Stimulated activated naive CD4-positive, alpha-beta T cell treated with Interleukin-2 at 50 U/mL for 16 hours (primary cell): Measurements from ENCODE around the gene BAIAP3.
"Not testable (repeated sequence)": the region's sequence is repeated elsewhere in the genome, so short reads cannot be mapped to it uniquely, and the experiment has no call there.

ENCODE experiments used
- DNase-seq: peaks from one replicate; lab custom pipeline; 2025; lab: John Stamatoyannopoulos, UW

BAIAP3 gene, protein sequence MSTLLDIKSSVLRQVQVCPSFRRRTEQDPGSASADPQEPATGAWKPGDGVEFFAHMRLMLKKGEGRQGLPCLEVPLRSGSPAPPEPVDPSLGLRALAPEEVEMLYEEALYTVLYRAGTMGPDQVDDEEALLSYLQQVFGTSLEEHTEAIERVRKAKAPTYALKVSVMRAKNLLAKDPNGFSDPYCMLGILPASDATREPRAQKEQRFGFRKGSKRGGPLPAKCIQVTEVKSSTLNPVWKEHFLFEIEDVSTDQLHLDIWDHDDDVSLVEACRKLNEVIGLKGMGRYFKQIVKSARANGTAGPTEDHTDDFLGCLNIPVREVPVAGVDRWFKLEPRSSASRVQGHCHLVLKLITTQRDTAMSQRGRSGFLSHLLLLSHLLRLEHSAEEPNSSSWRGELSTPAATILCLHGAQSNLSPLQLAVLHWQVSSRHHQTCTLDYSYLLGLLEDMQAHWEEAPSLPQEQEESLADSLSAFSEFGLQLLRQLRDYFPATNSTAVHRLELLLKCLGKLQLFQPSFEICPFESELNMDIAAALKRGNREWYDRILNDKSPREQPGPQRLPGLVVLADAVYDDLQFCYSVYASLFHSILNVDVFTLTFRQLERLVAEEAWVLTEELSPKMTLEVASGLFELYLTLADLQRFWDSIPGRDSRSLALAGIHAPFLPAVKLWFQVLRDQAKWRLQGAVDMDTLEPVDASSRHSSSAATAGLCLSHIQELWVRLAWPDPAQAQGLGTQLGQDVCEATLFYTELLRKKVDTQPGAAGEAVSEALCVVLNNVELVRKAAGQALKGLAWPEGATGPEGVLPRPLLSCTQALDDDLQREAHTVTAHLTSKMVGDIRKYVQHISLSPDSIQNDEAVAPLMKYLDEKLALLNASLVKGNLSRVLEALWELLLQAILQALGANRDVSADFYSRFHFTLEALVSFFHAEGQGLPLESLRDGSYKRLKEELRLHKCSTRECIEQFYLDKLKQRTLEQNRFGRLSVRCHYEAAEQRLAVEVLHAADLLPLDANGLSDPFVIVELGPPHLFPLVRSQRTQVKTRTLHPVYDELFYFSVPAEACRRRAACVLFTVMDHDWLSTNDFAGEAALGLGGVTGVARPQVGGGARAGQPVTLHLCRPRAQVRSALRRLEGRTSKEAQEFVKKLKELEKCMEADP

DNA sequence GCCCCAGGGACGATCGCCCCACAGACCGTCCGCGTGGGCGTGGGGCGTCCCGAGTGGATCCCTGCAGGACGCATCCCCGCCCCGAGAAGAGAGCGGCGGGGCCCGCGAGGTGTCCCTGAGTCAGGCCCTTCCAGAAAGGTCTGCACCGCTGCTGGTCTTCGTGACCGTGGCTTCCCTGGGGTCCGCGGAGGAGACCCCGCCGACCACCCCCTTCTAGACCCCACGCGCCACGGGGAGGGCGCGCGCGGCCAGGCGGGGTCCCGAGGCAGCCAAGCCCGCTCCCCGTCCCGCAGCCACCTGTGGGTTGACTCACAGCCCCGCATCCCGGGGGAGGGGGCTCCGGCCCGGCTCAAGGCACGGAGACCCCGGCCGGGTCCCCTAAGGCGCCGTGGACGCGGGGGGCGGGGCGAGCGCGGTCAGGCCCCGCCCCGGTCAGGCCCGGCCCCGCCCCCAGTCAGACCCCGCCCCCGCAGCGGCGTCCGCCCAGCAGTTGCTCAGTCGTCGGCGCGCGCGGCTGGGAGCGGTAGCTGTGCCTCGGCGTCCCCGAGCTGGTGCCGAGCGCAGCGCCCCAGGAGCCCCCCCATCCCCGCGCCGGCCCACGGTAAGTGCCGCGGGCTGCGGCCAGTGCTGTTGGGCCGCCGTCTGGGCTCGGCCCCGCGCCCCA is at the start of gene BAIAP3:
Gene BAIAP3, plus strand, starts transcription at position 497 of the 664 bp plus-strand sequence. CDS start 4,905 bp downstream, outside the sequence.
- DNase-seq: peak; percentile 27

DNA sequence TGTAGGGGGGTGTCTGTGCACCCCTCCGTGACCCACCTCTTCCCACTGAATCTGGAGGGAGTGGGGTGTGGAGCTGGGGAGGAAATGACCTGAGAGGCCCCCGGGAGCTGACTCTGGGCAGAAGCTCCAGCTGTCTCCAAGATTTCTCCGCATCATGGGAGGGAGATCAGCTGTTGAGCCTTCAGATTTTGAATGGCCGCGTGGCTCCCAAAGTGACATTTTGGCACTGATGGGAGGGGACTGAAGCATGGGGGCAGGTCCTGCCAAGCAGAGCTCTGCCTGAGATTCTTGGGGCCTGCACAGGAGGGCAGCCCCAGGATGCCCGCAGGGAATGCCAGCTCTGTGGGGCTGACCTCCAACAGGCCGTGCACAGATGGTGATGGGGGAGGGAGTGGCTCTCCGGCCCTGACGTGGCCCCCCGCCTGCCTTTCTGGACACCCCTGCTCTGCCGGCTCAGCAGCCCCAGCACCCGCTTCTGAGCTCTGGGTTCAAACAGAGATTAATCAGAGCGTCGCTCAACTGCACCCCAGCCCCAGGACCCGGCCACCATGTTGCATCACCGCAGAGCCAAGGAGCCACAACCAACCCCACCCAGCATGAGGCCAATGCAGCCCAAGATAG is 49.3 kb upstream of the BAIAP3 start:
- DNase-seq: no peak

DNA sequence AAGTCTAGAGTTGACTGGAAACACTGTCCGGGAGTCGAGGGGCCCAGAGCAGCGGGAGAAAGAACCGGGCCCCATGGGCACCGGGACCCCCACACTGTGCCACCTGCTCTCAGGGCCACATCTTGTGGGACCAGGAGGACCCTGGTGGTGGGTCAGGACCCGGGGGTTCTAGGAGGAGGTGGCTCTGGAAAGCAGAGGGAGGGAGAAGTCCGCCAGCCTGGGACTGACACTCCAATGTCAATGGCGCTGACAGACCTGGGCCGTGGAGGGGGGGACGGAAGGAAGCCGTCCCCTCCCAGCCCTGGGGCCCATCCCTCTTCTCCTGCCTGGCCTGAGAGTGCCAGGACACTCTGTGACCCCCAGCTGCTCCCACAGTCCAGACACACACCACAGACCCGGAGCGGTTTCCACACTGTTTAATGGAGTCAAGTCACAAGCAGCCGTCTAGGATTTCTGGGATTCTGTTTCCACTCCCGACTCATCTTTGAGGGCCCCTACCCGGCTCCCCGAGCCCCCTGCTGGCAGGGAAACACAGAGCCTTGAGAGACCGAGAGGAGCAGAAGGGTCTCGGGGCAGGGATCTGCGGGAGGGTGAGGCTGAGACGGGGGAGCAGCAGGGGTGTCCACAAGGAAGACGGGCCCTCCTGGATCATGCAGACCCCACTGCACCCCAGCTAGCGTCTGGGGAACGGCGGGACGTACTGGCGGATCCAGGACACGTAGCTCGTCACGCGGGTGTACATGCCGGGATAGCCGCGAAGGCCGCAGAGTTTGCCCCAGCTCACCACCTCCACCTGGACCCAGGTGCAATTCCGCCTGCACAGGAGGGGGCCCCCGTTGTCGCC is 47.6 kb upstream of the BAIAP3 start:
- no peak for DNase-seq

DNA sequence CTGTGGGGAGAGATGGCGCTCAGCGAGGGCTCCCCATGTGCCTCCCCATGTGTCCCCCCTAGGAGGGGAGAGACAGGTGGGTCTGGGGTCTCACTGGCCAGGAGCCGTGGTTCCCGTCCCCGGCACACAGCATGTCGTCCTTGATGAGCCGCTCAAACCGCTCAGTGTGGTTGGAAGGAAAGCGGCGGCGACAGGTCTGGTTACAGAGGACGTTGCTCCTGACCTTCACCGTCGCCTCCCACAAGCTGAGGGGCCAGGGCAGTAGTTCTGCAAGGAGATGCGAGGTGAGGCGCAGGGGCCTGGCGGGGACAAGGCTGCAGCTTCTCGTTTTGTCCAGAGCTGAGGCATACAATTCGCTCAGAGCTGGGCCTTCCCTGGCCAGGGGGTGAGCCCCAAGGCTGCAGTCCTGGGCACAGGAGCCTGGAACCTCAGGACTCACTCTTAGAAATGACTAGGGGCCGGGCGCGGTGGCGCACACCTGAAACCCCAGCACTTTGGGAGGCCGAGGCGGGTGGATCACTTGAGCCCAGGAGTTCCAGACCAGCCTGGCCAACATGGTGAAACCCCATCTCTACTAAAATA is 46.8 kb upstream of the BAIAP3 start:
- DNase-seq: no peak

DNA sequence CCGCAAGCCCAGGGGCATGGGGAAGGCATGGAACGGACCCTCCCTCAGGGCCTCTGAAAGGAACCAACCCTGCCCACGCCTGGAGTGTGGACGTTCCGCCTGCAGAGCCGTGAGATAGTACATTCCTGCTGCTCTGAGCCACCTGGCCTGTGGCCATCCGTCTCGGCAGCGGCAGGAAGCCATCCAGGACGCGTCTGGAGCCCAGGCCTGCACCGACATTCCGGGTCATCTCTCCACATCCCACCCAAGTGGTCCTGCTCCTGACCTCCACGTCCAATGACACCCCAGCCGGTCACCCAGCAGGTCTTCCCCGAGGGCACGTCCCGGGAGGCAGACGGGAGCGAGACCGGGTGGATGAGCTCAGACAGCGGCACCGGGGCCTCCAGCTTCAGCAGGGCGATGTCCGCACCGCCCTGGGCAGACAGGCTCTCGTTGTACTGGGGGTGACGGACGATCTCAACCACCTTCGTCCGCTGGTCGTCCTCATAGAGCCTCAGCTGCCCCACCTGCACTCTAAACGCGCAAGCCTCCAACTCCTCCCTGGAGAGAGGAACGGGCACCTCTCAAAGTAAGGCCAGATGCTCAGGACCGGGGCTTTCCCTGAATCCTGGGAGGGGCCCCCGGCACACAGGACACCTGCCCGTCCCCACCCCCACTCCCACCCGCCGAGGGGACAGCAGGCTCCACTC is 45.3 kb upstream of the BAIAP3 start:
- no peak for DNase-seq

DNA sequence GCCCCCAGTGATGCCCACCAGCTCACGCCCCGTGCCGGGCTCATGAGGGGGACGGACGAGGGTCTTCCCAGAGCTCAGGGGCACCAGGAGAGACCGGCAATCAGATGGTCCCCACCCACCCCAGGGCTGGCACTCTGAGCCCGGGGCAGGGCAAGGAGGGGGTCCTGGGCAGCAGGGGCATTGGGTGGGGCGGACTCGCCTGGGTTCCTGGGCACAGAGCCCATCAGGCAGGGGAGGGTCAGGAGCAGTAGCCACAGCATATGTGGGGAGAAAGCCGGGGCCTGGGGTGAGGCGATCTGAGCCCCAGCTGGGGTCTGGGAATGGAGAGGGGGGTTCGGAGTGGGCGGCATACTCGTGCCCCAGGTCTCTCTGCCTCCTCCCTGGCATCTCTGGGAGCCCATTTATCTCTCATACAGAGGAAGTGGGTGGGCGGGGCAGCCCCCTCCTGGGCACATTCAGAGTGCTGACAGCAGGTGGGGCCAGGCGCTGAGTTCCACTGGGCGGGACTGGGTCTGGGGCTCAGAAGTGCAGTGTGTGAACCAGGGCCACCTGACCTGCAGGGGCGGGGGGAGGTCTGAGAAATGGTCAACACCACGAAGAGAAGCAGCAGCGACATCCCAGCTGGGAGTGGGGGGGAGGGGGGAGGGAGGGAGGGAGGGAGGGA is 44.5 kb upstream of the BAIAP3 start:
- DNase-seq: no peak

DNA sequence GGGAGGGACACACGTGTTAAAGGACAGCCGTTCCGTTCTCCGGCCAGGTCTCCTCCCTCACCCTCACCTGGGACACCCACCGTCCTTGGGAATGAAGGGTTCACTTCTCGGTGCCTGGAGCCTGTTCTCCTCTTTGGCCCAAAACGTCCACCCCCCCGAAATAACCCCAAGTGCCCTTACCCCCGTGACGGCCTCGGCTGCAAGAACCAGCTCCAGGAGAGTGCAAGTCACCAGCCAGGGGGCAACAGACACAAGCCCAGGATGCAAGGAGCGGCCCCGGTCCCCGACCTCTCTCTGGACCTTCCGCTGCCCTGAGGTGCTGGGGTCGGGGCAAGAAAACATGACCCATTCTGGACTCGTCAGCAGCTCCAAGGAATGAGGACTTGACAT is 44.0 kb upstream of the BAIAP3 start:
- no peak for DNase-seq

DNA sequence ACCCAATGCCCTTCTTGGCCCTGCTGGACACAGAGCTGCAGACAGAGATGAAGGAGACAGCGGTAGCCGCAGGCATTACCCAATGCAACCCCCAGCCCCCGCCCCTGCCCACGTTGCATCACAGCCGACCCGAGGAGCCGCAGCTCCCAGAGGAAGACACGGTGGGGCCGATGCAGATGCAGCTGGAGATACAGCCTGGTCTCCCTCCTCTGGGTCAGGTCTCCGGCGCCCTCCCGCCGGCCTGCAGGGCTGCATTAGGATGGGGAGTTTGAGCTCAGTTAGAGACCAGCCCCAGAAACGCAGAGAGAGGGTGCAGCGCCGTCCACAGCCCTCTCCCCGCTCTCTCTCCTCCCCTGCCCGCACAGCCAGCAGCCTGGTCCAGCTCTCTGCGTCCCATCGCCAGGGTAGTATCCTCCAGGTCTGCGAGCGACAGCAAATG is 43.4 kb upstream of the BAIAP3 start:
- no peak for DNase-seq

DNA sequence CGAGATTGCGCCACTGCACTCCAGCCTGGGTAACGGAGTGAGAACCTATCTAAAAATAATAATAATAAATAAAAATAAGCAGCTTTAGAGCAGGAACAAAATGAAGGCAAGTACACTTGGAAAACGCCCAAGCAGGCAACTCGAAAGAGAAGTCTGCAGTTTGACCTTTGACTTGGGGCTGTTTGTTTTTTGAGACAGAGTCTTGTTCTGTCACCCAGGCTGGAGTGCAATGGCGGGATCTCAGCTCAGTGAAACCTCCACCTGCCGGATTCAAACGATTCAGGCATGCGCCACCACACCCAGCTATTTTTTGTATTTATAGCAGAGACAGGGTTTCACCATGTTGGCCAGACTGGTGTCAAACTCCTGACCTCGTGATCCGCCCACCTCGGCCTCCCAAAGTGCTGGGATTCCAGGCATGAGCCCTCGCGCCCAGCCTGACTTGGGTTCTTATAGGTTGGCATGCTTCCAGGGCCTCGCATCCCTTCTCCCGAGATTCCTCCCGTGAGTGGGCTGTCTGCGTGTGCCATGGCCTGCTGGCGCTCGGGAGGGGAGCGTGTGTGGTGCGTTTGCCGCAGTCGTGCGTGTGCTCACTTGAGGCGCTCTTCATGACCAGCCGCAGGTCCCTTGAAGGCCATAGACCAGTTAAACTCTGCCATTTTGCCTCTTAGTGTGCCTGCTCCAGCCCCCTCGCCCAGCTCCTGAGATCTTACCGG is 42.4 kb upstream of the BAIAP3 start:
- DNase-seq: no peak

DNA sequence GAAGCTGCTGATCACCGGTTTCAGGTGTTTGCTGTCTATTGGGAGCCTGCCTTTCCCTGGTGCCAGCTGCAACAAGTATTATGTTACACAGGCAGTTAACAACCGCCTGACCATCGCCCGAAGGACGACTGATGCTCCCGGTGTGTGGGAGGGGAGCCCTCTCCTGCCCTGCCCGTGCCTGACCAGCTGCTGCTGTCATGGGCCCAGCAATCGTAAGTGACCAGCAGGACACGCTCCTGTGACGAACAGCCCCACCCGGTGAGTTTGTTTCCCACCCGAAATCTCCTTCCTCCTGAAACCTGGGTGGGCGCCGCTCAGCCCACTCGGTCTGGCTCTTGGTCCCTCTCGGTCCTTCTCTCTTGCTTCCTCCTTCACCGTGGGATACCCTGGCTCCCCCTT is 41.9 kb upstream of the BAIAP3 start:
- no peak for DNase-seq

DNA sequence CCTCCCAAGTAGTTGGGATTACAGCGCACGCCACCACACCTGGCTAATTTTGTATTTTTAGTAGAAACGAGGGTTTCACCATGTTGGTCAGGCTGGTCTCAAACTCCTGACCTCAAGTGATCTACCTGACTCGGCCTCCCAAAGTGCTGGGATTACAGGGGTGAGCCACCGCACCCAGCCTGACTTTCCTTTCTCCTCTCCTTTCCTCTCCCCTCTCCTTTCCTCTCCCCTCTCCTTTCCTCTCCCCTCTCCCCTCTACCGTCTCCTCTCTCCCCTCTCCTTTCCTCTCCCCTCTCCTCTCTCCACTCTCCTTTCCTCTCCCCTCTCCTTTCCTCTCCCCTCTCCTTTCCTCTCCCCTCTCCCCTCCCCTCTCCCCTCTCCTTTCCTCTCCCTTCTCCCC is 41.2 kb upstream of the BAIAP3 start:
- DNase-seq: not testable (repeated sequence)

DNA sequence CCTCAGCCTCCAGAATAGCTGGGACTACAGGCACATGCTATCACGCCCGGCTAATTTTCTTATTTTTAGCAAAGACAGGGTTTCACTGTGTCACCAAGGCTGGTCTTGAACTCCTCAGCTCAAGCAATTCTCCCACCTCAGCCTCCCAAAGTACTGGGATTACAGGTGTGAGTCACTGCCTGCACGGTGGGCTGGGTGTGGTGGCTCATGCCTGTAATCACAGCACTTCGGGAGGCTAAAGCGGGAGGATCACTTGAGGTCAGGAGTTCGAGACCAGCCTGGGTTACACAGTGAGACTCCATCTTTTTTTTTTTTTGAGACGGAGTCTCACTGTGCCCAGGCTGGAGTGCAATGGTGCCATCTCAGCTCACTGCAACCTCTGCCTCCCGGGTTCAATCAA is 40.6 kb upstream of the BAIAP3 start:
- DNase-seq: not testable (repeated sequence)

DNA sequence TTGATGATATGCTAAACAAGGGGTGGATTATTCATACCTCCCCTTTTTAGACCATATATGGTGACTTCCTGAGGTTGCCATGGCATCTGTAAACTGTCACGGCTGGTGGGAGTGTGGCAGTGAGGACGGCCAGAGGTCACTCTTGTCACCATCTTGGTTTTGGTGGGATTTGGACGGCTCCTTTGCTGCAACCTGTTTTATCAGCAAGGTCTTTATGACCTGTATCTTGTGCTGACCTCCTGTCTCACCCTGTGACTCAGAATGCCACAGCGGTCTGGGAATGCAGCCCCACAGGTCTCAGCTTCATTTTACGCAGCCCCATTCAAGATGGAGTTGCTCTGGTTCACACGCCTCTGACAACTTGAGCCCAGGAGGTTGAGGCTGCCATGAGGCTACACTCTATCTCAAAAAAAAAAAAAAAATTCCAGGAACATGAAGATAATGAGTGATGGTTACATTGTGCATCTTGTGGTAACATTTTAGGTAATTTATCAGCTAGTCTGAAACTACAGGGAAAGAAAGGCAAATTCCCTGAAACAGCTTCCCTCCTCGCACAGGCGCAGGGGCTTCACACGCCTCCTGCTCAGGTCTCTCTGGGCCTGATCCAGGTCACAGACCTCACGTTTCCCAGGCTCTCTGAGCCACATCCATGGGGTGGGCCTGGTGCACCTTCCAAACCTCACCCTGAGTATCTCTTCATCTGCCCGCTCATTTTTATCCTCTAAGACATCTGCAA is 39.4 kb upstream of the BAIAP3 start:
- DNase-seq: no peak

DNA sequence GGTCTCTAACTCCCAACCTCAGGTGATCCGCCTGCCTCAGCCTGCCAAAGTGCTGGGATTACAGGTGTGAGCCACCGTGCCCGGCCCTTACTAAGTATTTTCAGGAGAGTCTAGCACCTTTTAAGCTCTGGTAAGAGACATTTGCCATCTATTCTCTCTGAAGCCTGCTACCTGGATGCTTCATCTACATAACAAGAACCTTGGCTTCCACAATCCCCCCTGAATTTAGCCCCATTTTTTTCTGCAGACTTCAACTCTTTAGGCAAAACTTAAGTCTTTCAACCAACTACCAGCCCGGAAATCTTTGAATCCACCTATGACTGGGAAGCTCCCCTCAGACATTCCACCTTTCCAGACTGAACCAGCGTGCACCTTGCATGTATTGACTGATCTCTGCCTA is 38.0 kb upstream of the BAIAP3 start:
- DNase-seq: no peak

DNA sequence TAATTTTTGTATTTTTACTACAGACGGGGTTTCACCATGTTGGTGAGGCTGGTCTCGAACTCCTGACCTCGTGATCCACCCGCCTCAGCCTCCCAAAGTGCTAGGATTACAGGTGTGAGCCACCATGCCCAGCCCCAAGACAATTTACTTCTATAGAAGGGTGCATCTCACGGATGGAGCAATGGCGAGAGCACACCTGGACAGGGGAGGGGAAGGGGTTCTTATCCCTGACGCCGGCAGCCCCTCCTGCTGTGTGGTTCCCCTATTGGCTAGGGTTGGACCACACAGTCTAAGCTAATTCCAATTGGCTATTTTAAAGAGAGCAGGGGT is 36.8 kb upstream of the BAIAP3 start:
- not testable (repeated sequence) for DNase-seq

DNA sequence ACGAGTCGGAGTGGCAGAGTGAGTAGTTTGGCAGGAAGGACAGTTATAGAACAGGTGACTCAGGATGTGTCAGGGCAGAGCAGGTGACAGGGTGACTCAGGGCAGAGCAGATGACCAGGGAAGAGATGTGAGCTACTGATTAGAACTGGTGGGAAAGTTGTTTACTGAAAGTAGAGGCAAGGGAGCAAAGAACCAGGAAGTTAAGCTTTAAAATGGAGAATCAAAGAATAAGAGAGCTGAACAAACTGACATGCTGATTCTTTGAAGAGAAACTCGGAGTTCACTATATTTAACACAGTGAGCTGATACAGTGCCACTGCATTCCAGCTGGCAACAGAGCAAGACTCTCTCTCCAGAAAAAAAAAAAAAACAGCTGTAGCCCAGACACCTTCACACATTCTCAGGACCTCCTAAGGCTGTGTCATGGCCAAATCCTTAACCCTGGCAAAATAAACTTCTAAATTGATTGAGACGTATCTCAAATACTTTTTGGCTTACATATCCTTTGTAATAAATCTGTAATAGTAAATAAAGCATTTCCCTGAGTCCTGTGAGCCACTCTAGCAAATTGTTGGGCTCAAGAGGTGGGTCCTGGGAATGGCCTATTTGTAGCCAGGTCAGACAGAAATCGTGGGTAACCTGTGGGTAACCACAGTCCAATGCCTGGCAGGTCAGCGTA is 36.3 kb upstream of the BAIAP3 start:
- no peak for DNase-seq

DNA sequence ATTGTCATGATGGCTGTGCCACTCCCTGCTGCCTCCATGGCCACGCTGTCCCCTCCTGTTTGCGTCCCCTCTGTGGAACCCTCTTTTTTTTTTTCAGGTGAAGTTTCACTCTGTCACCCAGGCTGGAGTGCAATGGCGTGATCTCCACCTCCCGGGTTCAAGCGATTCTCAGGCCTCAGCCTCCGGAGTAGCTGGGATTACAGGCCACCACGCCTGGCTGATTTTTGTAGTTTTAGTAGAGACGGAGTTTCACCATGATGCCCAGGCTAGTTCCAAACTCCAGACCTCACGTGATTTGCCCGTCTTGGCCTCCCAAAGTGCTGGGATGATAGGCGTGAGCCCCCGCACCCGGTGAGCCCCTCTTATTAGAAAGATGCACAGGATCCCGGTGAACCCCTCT is 35.0 kb upstream of the BAIAP3 start:
- DNase-seq: no peak
